Stimulated activated CD4-positive, alpha-beta T cell treated with anti-CD3 and anti-CD28 coated beads, Interleukin-2, amount 100 ng/mL, for 4 hours (primary cell): ENCODE measurements around the gene MS4A6A.
"Not testable (repeated sequence)": the region's sequence is repeated elsewhere in the genome, so short reads cannot be mapped to it uniquely, and the experiment has no call there.

ENCODE experiments used
- DNase-seq: peaks from one replicate; pipeline ENCODE4 v3.0.0-alpha.2; 2020; ENCODE audit warnings: low read depth

The MS4A6A gene

GRCh38 chr11:60183591-60184205 is 815 bp upstream of the MS4A6A start:
- DNase-seq = no peak

GRCh38 chr11:60175860-60176275 is 7.0 kb downstream of the MS4A6A start:
- no peak for DNase-seq

- no peak for DNase-seq
These were observed 10.9 kb downstream of the MS4A6A start for GRCh38 chr11:60172011-60172410.

GRCh38 chr11:60170566-60170965 is 12.3 kb downstream of the MS4A6A start:
- DNase-seq = no peak

- no peak for DNase-seq
These were observed 13.5 kb downstream of the MS4A6A start for GRCh38 chr11:60169264-60169915.

- DNase-seq = no peak
These were observed 14.6 kb downstream of the MS4A6A start for GRCh38 chr11:60168306-60168705.

- DNase-seq = no peak
These were observed 16.9 kb downstream of the MS4A6A start for GRCh38 chr11:60165951-60166350.

GRCh38 chr11:60165538-60165937 is 17.3 kb downstream of the MS4A6A start:
- DNase-seq = no peak

GRCh38 chr11:60164550-60165075 is 18.3 kb downstream of the MS4A6A start:
- no peak for DNase-seq

- DNase-seq = no peak
These were observed 21.1 kb downstream of the MS4A6A start for GRCh38 chr11:60161766-60162165.

- no peak for DNase-seq
These were observed 21.8 kb downstream of the MS4A6A start for GRCh38 chr11:60161107-60161506.

- DNase-seq = no peak
These were observed 23.0 kb downstream of the MS4A6A start for GRCh38 chr11:60159868-60160267.

- no peak for DNase-seq
These were observed 23.6 kb downstream of the MS4A6A start for GRCh38 chr11:60159284-60159683.

- DNase-seq = no peak
These were observed 24.2 kb downstream of the MS4A6A start for GRCh38 chr11:60158636-60159035.

- DNase-seq = no peak
These were observed 27.0 kb downstream of the MS4A6A start for GRCh38 chr11:60155931-60156330.

GRCh38 chr11:60152727-60153126 is 30.2 kb downstream of the MS4A6A start:
- not testable (repeated sequence) for DNase-seq

GRCh38 chr11:60150279-60150678 is 32.6 kb downstream of the MS4A6A start:
- no peak for DNase-seq

GRCh38 chr11:60145677-60146076 is 37.2 kb downstream of the MS4A6A start:
- no peak for DNase-seq

GRCh38 chr11:60143768-60144167 is 39.1 kb downstream of the MS4A6A start:
- DNase-seq = no peak

GRCh38 chr11:60133917-60134316 is 49.0 kb downstream of the MS4A6A start:
- no peak for DNase-seq

- no peak for DNase-seq
These were observed 51.0 kb downstream of the MS4A6A start for GRCh38 chr11:60131912-60132311.

GRCh38 chr11:60130496-60130895 is 52.4 kb downstream of the MS4A6A start:
- DNase-seq = no peak

- DNase-seq = no peak
These were observed 53.0 kb downstream of the MS4A6A start for GRCh38 chr11:60129853-60130252.

- not testable (repeated sequence) for DNase-seq
These were observed 54.0 kb downstream of the MS4A6A start for GRCh38 chr11:60128866-60129265.
